HepG2 (cell line): Measurements from ENCODE around the gene PLD2. TPM values are rescaled to one million over a fixed set of nuclear protein-coding genes. Genes with fewer than 3 reads are reported as not detected.

Experiments used
- ATAC-seq: fragments of 200-7000 bp; cut with Tn5 transposase; 3 replicates; pipeline ENCODE4 v1.9.1; 2020; ENCODE audit warnings: mild to moderate bottlenecking, moderate library complexity
- BruUV-seq: library from RNA; stranded (reverse); fragments of 400-500 nt; replicated peaks from 2 replicates; lab custom pipeline; 2021; lab: Mats Ljungman, UMichigan
- CTCF ChIA-PET: fragments of 300-600 bp; formaldehyde crosslinking; extraction: SDS; loops from one replicate; lab custom pipeline; 2021; ENCODE audit warnings: low total read pairs, inconsistent platforms, low intra/inter-chr PET ratio; lab: Yijun Ruan, JAX
- POLR2A ChIA-PET: fragments of 350-600 bp; sonication (Branson Sonifier 250); formaldehyde crosslinking; loops from one replicate; lab custom pipeline; 2020; ENCODE audit warnings: antibody characterized with exemption, inconsistent platforms; lab: Yijun Ruan, JAX
- DNase-seq: peaks from one replicate; pipeline ENCODE4 v3.0.0-alpha.2; 2015; ENCODE audit warnings: low spot score
- FAIRE-seq: peaks from 3 replicates; lab custom pipeline; 2011; peaks lifted over from hg19 to GRCh38; lab: Jason Lieb, UNC
- H2AFZ ChIP-seq: one replicate; pipeline ENCODE4 v1.6.1; 2011; ENCODE audit warnings: low read length, inconsistent platforms
- H3K27ac ChIP-seq: fragments of 300-600 bp; 3 replicates; pipeline ENCODE4 v1.8.0; 2011; ENCODE audit warnings: mixed run types, mild to moderate bottlenecking, mixed read lengths, low read length, inconsistent platforms; ENCODE audit not compliant: insufficient read depth; ENCODE audit errors: extremely low read length
- H3K27me3 ChIP-seq, 2 experiments: fragments of 200-600 bp in 1 of 2; 2 replicates in 1 of 2; 3 replicates in 1 of 2; pipeline versions ENCODE4 v1.6.0 to v1.8.0; 2011; ENCODE audit warnings: low read length in 2 of 2, mild to moderate bottlenecking in 2 of 2, moderate library complexity in 2 of 2, inconsistent platforms in 1 of 2; ENCODE audit not compliant: insufficient read depth in 2 of 2, control insufficient read depth in 1 of 2
- H3K36me3 ChIP-seq, 2 experiments: fragments of 200-600 bp in 1 of 2; replicated peaks in 1 of 2; 2 replicates in 1 of 2; 3 replicates in 1 of 2; pipeline versions ENCODE4 v1.5.1 to v1.8.0; 2011; ENCODE audit warnings: low read length in 2 of 2, inconsistent platforms in 1 of 2; ENCODE audit not compliant: insufficient read depth in 2 of 2, control insufficient read depth in 1 of 2
- H3K4me1 ChIP-seq: 2 replicates; pipeline ENCODE4 v1.5.1; 2012; ENCODE audit warnings: low read length, inconsistent platforms; ENCODE audit not compliant: insufficient read depth
- H3K4me2 ChIP-seq: 2 replicates; pipeline ENCODE4 v1.6.0; 2011; ENCODE audit warnings: low read depth, low read length, inconsistent platforms
- H3K4me3 ChIP-seq, 3 experiments: fragments of 200-600 bp in 1 of 3; sonication (generic), shearing (Covaris generic) in 1 of 3; replicated peaks in 1 of 3; 2 replicates each; pipeline ENCODE4 v1.5.1; 2011 to 2016; ENCODE audit warnings: low read length in 3 of 3, inconsistent platforms in 2 of 3, low read depth in 2 of 3, mild to moderate bottlenecking in 2 of 3, control low read depth in 1 of 3, mixed read lengths in 1 of 3; ENCODE audit not compliant: insufficient read depth in 1 of 3
- H3K79me2 ChIP-seq: one replicate; pipeline ENCODE4 v1.6.1; 2011; ENCODE audit warnings: low read length, inconsistent platforms; ENCODE audit not compliant: insufficient read depth
- H3K9ac ChIP-seq: 2 replicates; pipeline ENCODE4 v1.6.0; 2011; ENCODE audit warnings: mild to moderate bottlenecking, low read depth, low read length, inconsistent platforms; ENCODE audit not compliant: insufficient read depth
- H3K9me3 ChIP-seq: 2 replicates; pipeline ENCODE4 v1.5.1; 2012; ENCODE audit warnings: mild to moderate bottlenecking, low read length
- H4K20me1 ChIP-seq: 2 replicates; pipeline ENCODE4 v1.6.0; 2011; ENCODE audit warnings: inconsistent platforms, mild to moderate bottlenecking, low read length, moderate library complexity; ENCODE audit not compliant: insufficient read depth
- ISL2 ChIP-seq: sonication (generic); formaldehyde crosslinking; IDR thresholded peaks from 2 replicates; pipeline ENCODE4 v1.5.0; 2020; ENCODE audit warnings: missing genetic modification reagents
- KDM5A ChIP-seq: fragments of 200-600 bp; sonication (generic); IDR thresholded peaks from 2 replicates; pipeline ENCODE4 v1.7.0; 2018; ENCODE audit warnings: antibody characterized with exemption, mild to moderate bottlenecking, low read length, borderline replicate concordance
- MATR3 ChIP-seq: sonication (generic); formaldehyde crosslinking; IDR thresholded peaks from 2 replicates; pipeline ENCODE4 v1.4.0; 2020; ENCODE audit warnings: missing genetic modification reagents
- MED13 ChIP-seq: sonication (generic); formaldehyde crosslinking; IDR thresholded peaks from 2 replicates; pipeline ENCODE4 v1.5.0; 2020; ENCODE audit warnings: missing genetic modification reagents
- ZNF281 ChIP-seq: sonication (generic); formaldehyde crosslinking; IDR thresholded peaks from 2 replicates; pipeline ENCODE4 v1.4.0; 2020; ENCODE audit warnings: missing genetic modification reagents, borderline replicate concordance
- ZNF841 ChIP-seq: sonication (generic); formaldehyde crosslinking; IDR thresholded peaks from 2 replicates; pipeline ENCODE4 v1.8.1; 2023; ENCODE audit warnings: missing genetic modification reagents, borderline replicate concordance
- WGBS: methylation state at CpG from one replicate; pipeline ENCODE4 v1.1.6; 2017; ENCODE audit warnings: low lambda C conversion rate; 5-methylcytosine and 5-hydroxymethylcytosine counted together
- in situ Hi-C: cut with HindIII; loops from 2 replicates; pipeline ENCODE4 v1.10.0; 2017; ENCODE audit warnings: low pct_unique_long_range_greater_than_20kb; ENCODE audit not compliant: extremely low pct_ligation_motif_present
- intact Hi-C: fragments of 100-400 bp; cut with micrococcal nuclease; formaldehyde crosslinking; loops from one replicate; pipeline ENCODE4 v1.10.0; 2022; ENCODE audit not compliant: unreplicated experiment
- polyA plus RNA-seq, 8 experiments: library from polyadenylated mRNA; depleted of rRNA in 3 of 8; stranded (reverse) in 7 of 8; unstranded in 1 of 8; fragments of >200 nt; fragmentation: Illumina TruSeq in 4 of 8; extraction: Trizol in 4 of 8; gene quantifications; 2 replicates each; pipeline versions ENCODE4 v1.2.1 to v1.2.3, GENCODE V29; 2011 to 2016; ENCODE audit warnings: low read depth in 4 of 8, missing spikeins in 1 of 8, mixed read lengths in 1 of 8; ENCODE audit not compliant: insufficient read depth in 1 of 8
- total RNA-seq, 5 experiments: library from RNA; depleted of rRNA; stranded (reverse); fragments of >200 nt; fragmentation: Illumina TruSeq; extraction: Trizol; gene quantifications; 2 replicates each; pipeline ENCODE4 v1.2.3, GENCODE V29; 2016; ENCODE audit warnings: low read depth in 1 of 5
- TF ChIP-seq, protein P1 (sequence below): sonication (generic); formaldehyde crosslinking; IDR thresholded peaks from 2 replicates; pipeline ENCODE4 v1.4.0; 2020; ENCODE audit warnings: missing genetic modification reagents

PLD2 gene
- total and polyA plus RNA-seq, 2 of the 13 experiments (the other 11 are each of a cell fraction or from before 2014, with no cell fraction given) = 13.4 to 29.7 TPM

GRCh38 chr17:4802228-4802627, 4.7 kb upstream of the PLD2 start, which contains the start of gene C17orf114 (continued):
- TF ChIP-seq ZNF281 (CRISPR knock-in tag) = no peak

GRCh38 chr17:4806456-4806776, 536 bp upstream of the PLD2 start:
- Histone ChIP-seq H3K4me3 (peak overlapping the region; percentile 62 to 96 (median 80)), H3K36me3 (peaks cover 4 to 6% of the 10 kb centered on the region in 2 experiments; a peak in 2 of 5 replicates), H3K79me2 (peaks cover 3% of the 10 kb centered on the region), H3K27ac (peak overlapping the region; percentile 49), H3K4me2 (peak overlapping the region; percentile 88), H2AFZ (peak overlapping the region; percentile 83), H3K9ac (peak overlapping the region; percentile 84), H3K4me1 (peaks cover 29% of the 10 kb centered on the region)
- WGBS = 3% methylated on average over 11 of the region's 16 CpGs
- POLR2A ChIA-PET = interaction anchor here (0.8 to 2.5 kb wide), 16 partner anchors 10 to 102 kb away, joined by 3 to 26 read pairs (median 6); partner anchors contain the start of genes ARRB2, GLTPD2, PELP1 and PSMB6
- in situ Hi-C loops = loop anchor here (5.0 kb wide), 1 partner anchor 76 kb away; no protein-coding TSS in a partner anchor
- TF ChIP-seq, protein P1, sequence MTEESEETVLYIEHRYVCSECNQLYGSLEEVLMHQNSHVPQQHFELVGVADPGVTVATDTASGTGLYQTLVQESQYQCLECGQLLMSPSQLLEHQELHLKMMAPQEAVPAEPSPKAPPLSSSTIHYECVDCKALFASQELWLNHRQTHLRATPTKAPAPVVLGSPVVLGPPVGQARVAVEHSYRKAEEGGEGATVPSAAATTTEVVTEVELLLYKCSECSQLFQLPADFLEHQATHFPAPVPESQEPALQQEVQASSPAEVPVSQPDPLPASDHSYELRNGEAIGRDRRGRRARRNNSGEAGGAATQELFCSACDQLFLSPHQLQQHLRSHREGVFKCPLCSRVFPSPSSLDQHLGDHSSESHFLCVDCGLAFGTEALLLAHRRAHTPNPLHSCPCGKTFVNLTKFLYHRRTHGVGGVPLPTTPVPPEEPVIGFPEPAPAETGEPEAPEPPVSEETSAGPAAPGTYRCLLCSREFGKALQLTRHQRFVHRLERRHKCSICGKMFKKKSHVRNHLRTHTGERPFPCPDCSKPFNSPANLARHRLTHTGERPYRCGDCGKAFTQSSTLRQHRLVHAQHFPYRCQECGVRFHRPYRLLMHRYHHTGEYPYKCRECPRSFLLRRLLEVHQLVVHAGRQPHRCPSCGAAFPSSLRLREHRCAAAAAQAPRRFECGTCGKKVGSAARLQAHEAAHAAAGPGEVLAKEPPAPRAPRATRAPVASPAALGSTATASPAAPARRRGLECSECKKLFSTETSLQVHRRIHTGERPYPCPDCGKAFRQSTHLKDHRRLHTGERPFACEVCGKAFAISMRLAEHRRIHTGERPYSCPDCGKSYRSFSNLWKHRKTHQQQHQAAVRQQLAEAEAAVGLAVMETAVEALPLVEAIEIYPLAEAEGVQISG = no peak
- TF ChIP-seq KDM5A (peak; percentile 41; the same call in 1 of the 2 replicates), MATR3 (CRISPR knock-in tag) (no peak), ZNF841 (no peak), ISL2 (CRISPR knock-in tag) (peak; percentile 26; the same call in 1 of the 2 replicates), MED13 (CRISPR knock-in tag) (0 out of 2 replicates have a peak, but pooled peaks have one; percentile 12)
- TF ChIP-seq, all 625 proteins: peak for 3
- DNase-seq (no peak), FAIRE-seq (no peak), ATAC-seq (no peak)
- Histone ChIP-seq H3K9me3 (no peaks in the 10 kb centered on the region), H3K27me3 (no peaks in the 10 kb centered on the region), H4K20me1 (no peaks in the 10 kb centered on the region)
- no TSS peak for BruUV-seq
- CTCF ChIA-PET = interaction anchor here (1.4 kb wide), 1 partner anchor 75 kb away, joined by 4 read pairs; the partner anchor contains the start of gene MED11
- intact Hi-C loops = no loop called here
